ENCODE data around the gene VDAC2.

- TF ChIP-seq POLR2AphosphoS5 (IDR thresholded peaks at IDR 0.05) = no peak
- TF ChIP-seq, protein P1, sequence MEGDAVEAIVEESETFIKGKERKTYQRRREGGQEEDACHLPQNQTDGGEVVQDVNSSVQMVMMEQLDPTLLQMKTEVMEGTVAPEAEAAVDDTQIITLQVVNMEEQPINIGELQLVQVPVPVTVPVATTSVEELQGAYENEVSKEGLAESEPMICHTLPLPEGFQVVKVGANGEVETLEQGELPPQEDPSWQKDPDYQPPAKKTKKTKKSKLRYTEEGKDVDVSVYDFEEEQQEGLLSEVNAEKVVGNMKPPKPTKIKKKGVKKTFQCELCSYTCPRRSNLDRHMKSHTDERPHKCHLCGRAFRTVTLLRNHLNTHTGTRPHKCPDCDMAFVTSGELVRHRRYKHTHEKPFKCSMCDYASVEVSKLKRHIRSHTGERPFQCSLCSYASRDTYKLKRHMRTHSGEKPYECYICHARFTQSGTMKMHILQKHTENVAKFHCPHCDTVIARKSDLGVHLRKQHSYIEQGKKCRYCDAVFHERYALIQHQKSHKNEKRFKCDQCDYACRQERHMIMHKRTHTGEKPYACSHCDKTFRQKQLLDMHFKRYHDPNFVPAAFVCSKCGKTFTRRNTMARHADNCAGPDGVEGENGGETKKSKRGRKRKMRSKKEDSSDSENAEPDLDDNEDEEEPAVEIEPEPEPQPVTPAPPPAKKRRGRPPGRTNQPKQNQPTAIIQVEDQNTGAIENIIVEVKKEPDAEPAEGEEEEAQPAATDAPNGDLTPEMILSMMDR (IDR thresholded peaks at IDR 0.05) = no peak
- TF ChIP-seq POLR2A (IDR thresholded peaks at IDR 0.05) = no peak
These were observed 51.5 kb downstream of the VDAC2 start for GRCh38 chr10:75261813-75262705.
